Measurements from ENCODE around the gene CHCHD6. TPM values are rescaled to one million over a fixed set of nuclear protein-coding genes. Genes with fewer than 3 reads are reported as not detected.

CHCHD6 gene, protein sequence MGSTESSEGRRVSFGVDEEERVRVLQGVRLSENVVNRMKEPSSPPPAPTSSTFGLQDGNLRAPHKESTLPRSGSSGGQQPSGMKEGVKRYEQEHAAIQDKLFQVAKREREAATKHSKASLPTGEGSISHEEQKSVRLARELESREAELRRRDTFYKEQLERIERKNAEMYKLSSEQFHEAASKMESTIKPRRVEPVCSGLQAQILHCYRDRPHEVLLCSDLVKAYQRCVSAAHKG
- total RNA-seq = 10 to 100 TPM; 13.9 to 71.2 (median 45.4) TPM

DNA sequence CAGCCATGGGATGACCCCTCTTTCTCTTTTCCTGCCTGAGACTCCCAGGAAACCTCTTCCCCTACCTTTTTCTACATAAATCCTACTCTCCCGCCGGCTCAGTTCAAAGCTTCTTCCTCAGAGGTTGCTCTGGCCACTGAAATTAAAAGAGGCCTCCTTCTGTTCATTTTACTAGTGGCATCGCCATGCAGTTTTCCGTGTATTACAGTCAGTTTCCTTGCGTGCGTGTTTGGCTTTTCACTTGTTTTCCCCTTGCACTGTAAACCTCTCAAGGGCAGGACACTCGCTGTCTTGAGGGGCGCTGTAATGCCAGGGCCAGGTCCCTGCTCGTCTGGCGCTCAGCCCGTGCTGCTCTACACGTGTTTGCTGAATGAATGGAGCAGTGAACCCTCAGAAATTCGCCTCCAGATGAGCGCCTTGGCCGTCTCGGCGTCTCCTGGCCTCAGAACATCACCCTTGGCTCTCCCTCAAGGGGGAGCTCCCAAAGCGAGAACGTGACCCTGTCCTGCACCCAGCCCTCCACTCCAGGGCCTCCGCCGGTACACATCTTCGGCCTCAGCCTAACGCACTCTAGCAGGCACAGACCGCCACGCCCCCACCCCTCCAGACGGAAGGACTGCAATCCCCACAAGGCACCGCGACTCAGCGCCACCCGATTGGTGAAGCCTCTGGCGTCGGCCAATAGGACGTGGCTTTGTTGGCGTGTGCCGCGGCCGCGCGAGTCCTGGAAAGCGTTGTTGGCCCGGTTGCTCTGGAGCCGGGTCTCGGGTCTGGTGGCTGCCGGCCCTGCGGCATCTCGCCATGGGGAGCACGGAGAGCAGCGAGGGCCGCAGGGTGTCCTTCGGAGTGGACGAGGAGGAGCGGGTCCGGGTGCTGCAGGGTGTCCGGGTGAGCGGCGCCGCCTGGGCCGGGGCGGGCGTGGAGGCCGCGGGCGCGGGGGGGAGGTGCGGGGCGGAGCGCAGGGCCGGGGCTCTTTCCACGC, at the start of gene CHCHD6:
Gene CHCHD6 (plus strand): TSS at position 729 of the 982 bp plus-strand sequence. CDS start 73 bp downstream, at position 802.
- peak within 1 kb of the TSS; percentile 12 to 25 for H3K27ac ChIP-seq

DNA sequence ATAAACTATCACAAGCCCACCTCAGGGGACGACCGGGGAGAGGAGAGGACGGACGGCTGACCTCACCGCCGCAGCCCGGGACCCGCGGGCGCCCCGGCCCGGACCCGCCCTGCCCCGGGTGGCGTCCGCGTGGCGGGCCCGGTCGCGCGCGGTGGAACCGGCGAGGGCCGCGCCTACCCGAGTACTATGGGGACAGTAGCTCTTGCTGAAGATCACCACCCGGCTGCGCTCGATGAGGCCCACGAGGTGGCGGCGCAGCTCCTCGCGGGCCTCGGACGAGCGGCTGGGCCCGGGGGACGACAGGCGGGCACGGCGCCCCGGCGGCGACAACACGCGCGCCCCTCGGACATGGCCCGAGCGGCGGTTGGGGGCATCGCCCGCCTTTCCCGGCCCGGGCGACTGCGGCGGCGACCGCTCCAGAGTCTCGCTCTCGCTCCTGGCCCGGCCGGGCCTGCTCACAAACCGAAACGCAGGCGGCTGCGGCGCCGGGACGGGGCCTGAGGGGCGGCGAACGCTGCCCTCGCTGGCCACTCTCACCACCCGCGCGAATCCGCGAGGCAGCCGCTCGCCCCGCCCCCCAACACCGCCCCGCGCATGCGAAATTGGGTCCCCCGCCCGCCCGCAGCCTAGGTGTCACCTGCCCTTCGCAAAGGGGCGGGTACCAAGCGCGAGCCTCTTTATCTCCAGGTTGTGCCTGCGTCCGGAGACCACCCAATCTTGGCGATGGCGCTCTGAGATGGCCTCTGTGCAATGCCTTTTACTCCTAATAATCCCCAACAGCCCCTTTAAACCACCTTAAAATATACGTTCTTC, 49.3 kb upstream of the CHCHD6 start, which contains the start of gene TXNRD3:
Gene TXNRD3 (minus strand): TSS at position 554 of the 813 bp plus-strand sequence.
- in situ Hi-C loops (cut with MboI; ENCODE audit: low pct_unique_long_range_greater_than_20kb in 2 of 9, low sequenced_read_pairs in 9 of 9, unreplicated experiment in 9 of 9) = no loop called here
- peak within 1 kb of the TSS; percentile 53 to 81 (median 67) for H3K4me3 ChIP-seq
- H3K27ac ChIP-seq = peak within 1 kb of the TSS; percentile 45 to 69
- peaks cover 0 to 8% of the 10 kb centered on the region in 2 donors for H3K4me1 ChIP-seq (replicated peaks in 1 of 2)
- peak; percentile 91 to 95 (median 92) for ATAC-seq (replicated peaks in 6 of 8)
- 0 to 16% (median 7%) methylated on average over 1 to 12 of the region's 102 CpGs; no CpG with 5 or more reads in 6 of the 10 experiments for WGBS, 10 experiments

More for the DNA sequence above, at the start of gene CHCHD6:
- peak; percentile 97 to 98 (median 98) for ATAC-seq (replicated peaks in 6 of 8)
- Histone ChIP-seq H3K4me3 (peak within 1 kb of the TSS; percentile 70 to 92 (median 79)), H3K4me1 (replicated peaks in 1 of 2) (peaks cover 6 to 7% of the 10 kb centered on the region in 2 donors)
- WGBS, 10 experiments = 8 to 74% (median 31%) methylated on average over 2 to 11 of the region's 69 CpGs; no CpG with 5 or more reads in 2 of the 10 experiments
- in situ Hi-C loops (cut with MboI; ENCODE audit: low pct_unique_long_range_greater_than_20kb in 2 of 9, low sequenced_read_pairs in 9 of 9, unreplicated experiment in 9 of 9) = no loop called here

DNA sequence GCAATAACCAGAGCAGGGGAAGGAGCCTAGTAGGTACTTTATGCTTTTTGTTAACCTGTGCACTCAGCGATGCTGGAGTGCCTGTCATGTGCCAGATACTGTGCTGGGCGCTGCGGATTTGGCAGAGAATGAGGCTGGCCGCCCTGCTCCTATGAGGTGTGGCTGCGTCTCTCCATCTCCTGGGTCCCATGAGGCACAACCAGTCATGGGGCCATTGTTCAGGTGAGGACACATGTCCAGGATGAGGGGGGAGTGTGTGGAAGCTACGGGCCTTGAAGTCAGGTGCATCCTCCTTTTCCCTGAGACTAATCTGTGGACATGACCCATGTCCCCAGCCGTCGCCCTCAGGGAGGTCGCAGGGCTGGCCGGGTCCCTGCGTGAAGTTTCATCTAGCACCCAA, 48.2 kb upstream of the CHCHD6 start:
- 52 to 100% (median 90%) methylated on average over 2 to 5 of the region's 11 CpGs; no CpG with 5 or more reads in 5 of the 10 experiments for WGBS, 10 experiments
- peaks cover 0 to 8% of the 10 kb centered on the region in 2 donors for H3K4me1 ChIP-seq (replicated peaks in 1 of 2)
- no peak overlapping the region for H3K27ac ChIP-seq
- ATAC-seq (replicated peaks in 6 of 8) = no peak
- H3K4me3 ChIP-seq = no peak overlapping the region
- in situ Hi-C loops (cut with MboI; ENCODE audit: low pct_unique_long_range_greater_than_20kb in 2 of 9, low sequenced_read_pairs in 9 of 9, unreplicated experiment in 9 of 9) = no loop called here

DNA sequence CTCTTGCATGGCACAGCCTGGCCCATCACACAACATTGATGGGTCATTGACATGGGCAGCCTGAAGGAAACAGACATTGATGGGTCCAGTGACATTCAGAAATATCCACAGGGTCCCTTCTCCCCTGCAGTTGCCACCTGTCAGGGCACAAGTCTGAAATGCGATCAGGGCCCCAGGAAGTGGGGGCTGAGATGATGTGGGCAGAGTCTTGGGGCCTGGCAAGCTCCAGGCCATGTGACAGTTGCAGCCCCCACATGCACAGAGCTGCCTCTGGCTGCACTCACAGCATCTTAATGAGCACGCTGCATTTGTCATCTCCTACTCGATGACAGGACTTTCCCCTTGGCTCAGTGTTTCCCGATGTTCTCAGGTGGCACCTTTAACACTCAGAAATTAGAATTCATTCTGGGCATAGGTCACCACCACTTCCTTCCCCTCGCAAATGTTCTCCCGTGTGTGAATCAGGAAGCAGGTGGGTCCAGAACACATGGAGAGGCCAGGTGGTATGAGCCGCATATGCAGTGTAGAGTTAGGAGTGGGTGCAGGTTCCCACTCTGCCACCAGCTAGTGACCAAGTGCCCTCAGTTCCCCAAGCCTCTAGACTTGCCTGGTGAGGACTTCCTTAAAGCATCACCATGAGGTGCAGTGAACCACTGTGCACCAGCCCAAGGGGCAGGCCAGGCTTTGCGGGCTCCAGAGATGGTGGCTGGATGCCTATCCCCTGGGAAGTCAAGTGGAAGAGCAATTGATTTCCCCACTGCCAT, 47.5 kb upstream of the CHCHD6 start:
- no peak overlapping the region for H3K27ac ChIP-seq
- no peak overlapping the region for H3K4me3 ChIP-seq
- WGBS, 10 experiments = 40 to 100% (median 90%) methylated on average over 1 to 8 of the region's 8 CpGs; no CpG with 5 or more reads in 3 of the 10 experiments
- no peak for ATAC-seq (replicated peaks in 6 of 8)
- in situ Hi-C loops (cut with MboI; ENCODE audit: low pct_unique_long_range_greater_than_20kb in 2 of 9, low sequenced_read_pairs in 9 of 9, unreplicated experiment in 9 of 9) = no loop called here
- peaks cover 0 to 8% of the 10 kb centered on the region in 2 donors for H3K4me1 ChIP-seq (replicated peaks in 1 of 2)

DNA sequence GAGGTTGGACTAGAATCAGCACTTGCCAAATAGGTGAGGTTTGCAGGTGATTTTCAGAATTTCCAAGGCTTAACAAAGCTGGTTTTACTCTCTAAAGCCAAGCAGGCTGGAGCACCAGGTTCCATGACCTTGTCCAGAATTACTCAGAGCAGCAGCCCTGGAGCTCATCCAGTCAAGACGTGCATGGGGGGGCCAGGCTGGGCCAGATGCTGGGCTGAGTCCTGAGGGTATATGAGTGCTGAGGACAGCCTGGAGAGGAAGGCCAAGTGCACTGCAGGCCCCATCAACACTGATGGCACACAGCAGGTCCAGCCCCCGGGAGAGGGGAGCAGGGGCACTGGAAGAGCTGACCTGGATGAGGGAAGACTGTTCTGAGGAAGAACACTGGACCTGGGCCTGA, 46.1 kb upstream of the CHCHD6 start:
- H3K27ac ChIP-seq = no peak overlapping the region
- no peak for ATAC-seq (replicated peaks in 6 of 8)
- WGBS, 10 experiments = 25 to 100% (median 29%) methylated on average over 1 to 2 of the region's 2 CpGs; no CpG with 5 or more reads in 7 of the 10 experiments
- H3K4me3 ChIP-seq = no peak overlapping the region
- in situ Hi-C loops (cut with MboI; ENCODE audit: low pct_unique_long_range_greater_than_20kb in 2 of 9, low sequenced_read_pairs in 9 of 9, unreplicated experiment in 9 of 9) = no loop called here
- H3K4me1 ChIP-seq (replicated peaks in 1 of 2) = peaks cover 0 to 8% of the 10 kb centered on the region in 2 donors

DNA sequence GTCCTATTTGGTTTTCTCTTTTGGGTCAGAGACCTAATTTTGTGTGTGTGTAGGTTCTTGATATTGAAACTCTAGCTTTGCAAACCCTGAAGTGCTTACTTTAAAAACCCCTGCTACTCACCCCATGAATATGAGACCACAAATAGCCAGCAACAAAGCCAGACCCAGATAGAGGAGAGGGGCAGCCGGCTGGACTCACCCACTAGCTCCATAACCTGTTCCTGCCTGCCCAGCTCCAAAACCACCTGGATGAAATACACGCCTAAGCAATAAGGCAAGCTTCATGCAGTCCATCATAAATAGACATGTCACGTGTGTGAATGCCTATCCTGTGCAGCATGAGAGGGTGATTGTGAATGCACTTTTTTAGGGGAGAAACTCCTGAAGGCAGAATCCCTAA, 45.5 kb upstream of the CHCHD6 start:
- H3K4me1 ChIP-seq (replicated peaks in 1 of 2) = peaks cover 0 to 8% of the 10 kb centered on the region in 2 donors
- in situ Hi-C loops (cut with MboI; ENCODE audit: low pct_unique_long_range_greater_than_20kb in 2 of 9, low sequenced_read_pairs in 9 of 9, unreplicated experiment in 9 of 9) = no loop called here
- no peak for ATAC-seq (replicated peaks in 6 of 8)
- no peak overlapping the region for H3K27ac ChIP-seq
- 67 to 100% (median 94%) methylated on average over 1 to 3 of the region's 3 CpGs; no CpG with 5 or more reads in 6 of the 10 experiments for WGBS, 10 experiments
- H3K4me3 ChIP-seq = no peak overlapping the region

DNA sequence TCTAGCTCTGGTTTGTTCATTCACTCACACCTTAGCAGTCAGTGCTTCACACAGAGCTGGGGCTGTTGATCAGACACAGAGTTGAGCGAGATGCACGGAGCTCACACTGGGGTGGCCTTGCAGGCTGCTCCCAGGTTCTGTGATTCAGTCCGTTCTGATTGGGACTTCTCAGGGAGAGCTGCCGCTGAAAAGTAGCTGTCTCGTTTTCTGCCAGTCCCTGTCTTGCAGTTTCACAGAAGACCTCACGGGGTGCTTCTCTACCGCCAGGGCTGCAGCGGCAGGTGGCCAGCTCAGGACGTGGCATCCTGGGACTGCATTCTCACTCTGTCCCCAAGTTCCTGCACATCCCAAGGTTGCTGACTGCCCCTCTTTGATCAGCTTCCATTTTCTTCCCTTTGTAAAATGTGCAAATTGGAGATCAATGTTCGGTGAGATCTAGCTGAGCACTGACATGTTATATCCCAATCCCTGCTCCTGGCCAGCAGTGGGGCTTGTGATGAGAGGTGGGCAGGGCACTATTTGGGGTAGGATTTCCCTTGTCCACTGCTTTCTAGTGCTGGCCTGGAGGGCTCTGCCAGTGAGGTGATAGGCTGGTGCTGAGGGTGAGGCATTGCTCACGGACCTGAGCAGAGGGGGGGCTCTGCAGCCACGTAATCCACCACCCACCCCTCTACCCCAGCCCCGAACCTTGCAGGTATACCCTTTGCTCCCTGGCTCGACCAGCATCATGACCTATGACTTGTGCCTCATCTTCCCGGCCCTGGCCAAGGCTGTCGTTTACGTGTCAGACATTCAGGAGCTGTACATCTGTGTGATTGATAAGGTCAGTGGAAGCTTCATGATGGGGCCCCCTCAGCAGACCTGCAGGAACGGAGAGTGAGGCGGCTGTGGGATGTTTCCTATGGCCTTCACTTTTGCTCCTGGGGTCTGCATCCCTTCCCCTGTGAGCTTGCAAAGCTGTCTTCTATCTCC, 43.8 kb upstream of the CHCHD6 start:
- H3K27ac ChIP-seq = no peak overlapping the region
- H3K4me3 ChIP-seq = no peak overlapping the region
- no peaks in the 10 kb centered on the region for H3K4me1 ChIP-seq (replicated peaks in 1 of 2)
- 0 to 89% (median 40%) methylated on average over 1 to 9 of the region's 19 CpGs; no CpG with 5 or more reads in 2 of the 10 experiments for WGBS, 10 experiments
- ATAC-seq (replicated peaks in 6 of 8) = peak in 3 of 8 experiments; percentile 68 to 78 (median 69)
- in situ Hi-C loops (cut with MboI; ENCODE audit: low pct_unique_long_range_greater_than_20kb in 2 of 9, low sequenced_read_pairs in 9 of 9, unreplicated experiment in 9 of 9) = no loop called here

DNA sequence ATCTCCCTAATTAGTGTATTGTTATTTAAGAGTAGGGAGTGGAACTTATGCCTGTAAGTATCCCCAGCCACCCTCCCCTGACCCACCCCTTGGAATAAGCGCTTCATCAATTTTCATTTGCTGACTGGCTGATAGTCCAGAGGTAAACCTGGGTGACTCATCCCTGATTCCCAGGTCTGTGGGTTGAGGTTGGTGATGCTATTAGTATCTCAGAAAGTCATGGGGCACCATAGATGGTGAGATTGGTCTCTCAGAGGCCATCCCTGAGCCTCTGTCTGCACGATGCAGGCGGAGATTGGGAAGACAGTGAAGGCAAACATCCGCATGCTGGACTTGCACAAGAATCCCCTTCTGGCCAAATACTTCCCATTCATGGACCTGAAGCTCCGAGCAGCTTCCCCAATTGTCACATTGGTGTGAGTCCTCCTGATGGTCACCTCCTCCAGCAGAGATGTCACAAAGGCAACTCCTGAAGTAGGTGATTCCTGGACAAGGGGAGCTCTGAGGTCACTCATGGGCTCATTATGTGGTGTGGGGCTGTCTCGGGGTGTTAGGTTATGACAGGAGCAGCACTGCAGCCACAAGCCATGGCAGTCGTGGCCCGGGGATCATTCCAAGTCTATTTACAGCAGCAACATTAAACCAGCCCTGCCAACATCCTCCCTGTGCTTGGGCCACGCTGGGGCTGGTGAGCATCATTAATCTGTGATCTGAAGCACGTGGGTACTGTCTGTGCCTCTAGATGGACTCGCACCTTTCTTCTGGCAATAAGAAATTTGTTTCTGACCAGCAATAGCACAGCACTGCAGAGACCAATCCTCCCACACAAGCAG, 42.3 kb upstream of the CHCHD6 start:
- Histone ChIP-seq H3K27ac (no peak overlapping the region), H3K4me1 (replicated peaks in 1 of 2) (no peaks in the 10 kb centered on the region), H3K4me3 (no peak overlapping the region)
- in situ Hi-C loops (cut with MboI; ENCODE audit: low pct_unique_long_range_greater_than_20kb in 2 of 9, low sequenced_read_pairs in 9 of 9, unreplicated experiment in 9 of 9) = no loop called here
- no peak for ATAC-seq (replicated peaks in 6 of 8)
- WGBS, 10 experiments = 20 to 100% (median 80%) methylated on average over 1 to 7 of the region's 11 CpGs; no CpG with 5 or more reads in 3 of the 10 experiments

DNA sequence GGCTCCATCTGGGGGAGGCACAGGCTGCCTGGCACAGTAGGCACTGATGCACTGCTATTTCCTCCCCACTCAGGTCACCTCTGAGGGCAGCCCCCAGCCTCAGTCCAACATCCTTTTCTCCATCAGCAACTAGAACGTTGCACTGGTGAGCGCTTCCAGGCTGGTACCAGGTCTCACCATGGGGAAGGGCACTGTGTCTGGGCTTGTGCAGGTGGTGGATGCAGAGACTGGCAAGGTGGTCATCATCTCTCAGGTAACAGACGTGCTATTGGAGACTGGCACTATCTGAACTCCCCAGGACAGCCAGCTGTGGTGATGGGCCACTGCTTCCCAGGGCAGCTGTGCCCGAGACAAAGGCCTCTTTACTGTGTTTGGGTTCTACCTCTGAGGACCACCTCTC, 40.8 kb upstream of the CHCHD6 start:
- no peak overlapping the region for H3K4me3 ChIP-seq
- H3K27ac ChIP-seq = no peak overlapping the region
- ATAC-seq (replicated peaks in 6 of 8) = no peak
- in situ Hi-C loops (cut with MboI; ENCODE audit: low pct_unique_long_range_greater_than_20kb in 2 of 9, low sequenced_read_pairs in 9 of 9, unreplicated experiment in 9 of 9) = no loop called here
- 80% methylated on average over 1 of the region's 4 CpGs; no CpG with 5 or more reads in 9 of the 10 experiments for WGBS, 10 experiments
- no peaks in the 10 kb centered on the region for H3K4me1 ChIP-seq (replicated peaks in 1 of 2)

DNA sequence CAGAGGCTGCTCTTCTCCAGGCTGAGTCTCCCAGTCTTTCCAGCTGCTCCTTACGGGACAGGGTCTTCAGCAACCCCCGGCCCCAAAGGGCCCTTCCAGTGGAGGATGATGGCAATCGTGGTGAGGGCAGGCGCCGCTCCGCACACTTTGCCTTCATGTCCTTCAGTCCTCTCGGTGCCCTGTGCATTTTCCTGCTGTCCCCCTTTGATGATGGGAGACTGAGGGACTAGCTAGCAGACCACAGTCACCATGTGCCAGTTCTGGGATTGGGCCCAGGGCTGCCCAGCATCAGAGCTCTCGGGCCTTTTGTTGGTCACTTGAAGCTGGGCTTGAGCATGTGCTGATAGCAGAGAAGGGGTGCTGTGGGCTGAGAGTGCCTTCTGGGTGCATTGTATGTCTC, 40.3 kb upstream of the CHCHD6 start:
- no peak overlapping the region for H3K4me3 ChIP-seq
- ATAC-seq (replicated peaks in 6 of 8) = no peak
- H3K27ac ChIP-seq = no peak overlapping the region
- H3K4me1 ChIP-seq (replicated peaks in 1 of 2) = no peaks in the 10 kb centered on the region
- in situ Hi-C loops (cut with MboI; ENCODE audit: low pct_unique_long_range_greater_than_20kb in 2 of 9, low sequenced_read_pairs in 9 of 9, unreplicated experiment in 9 of 9) = no loop called here
- 35 to 89% (median 50%) methylated on average over 1 to 3 of the region's 8 CpGs; no CpG with 5 or more reads in 4 of the 10 experiments for WGBS, 10 experiments

Data from motor neuron (in vitro differentiated cells).